K562 (cell line): ENCODE measurements around the gene SLC2A6. TPM values are rescaled to one million over a fixed set of nuclear protein-coding genes. Genes with fewer than 3 reads are reported as not detected.

Experiments used
- CREB3 ChIP-seq: fragments of 450-650 bp; conservative IDR thresholded peaks from 2 replicates; pipeline ENCODE4 v1.6.1; 2016; ENCODE audit warnings: missing genetic modification characterization, low read depth, mild to moderate bottlenecking, missing compliant biosample characterization, moderate library complexity
- KAT2B ChIP-seq: IDR thresholded peaks from one replicate; pipeline ENCODE4 v1.6.1; 2012; ENCODE audit warnings: low read depth, mild to moderate bottlenecking, control low read depth, inconsistent platforms, low read length, moderate library complexity
- REST ChIP-seq, 2 experiments: fragments of 450-650 bp; formaldehyde crosslinking in 1 of 2; IDR thresholded peaks; 2 replicates each; pipeline versions ENCODE4 v1.4.0 to v1.6.1; 2014 to 2020; ENCODE audit warnings: mild to moderate bottlenecking in 2 of 2, borderline replicate concordance in 1 of 2, low read depth in 1 of 2
- polyA plus RNA-seq, 8 experiments: library from polyadenylated mRNA; depleted of rRNA in 4 of 8; stranded (reverse) in 5 of 8; unstranded in 3 of 8; fragments of >200 nt; fragmentation: Nextera tagmentation in 2 of 8; fragmentation: Illumina TruSeq in 1 of 8; extraction: Ambion mirVana in 2 of 8; extraction: Trizol in 1 of 8; gene quantifications; 2 replicates each; pipeline versions ENCODE4 v1.2.1 to v1.2.3, GENCODE V29; 2011 to 2014; ENCODE audit warnings: inconsistent platforms in 1 of 8, missing spikeins in 1 of 8
- total RNA-seq, 7 experiments: library from RNA; depleted of rRNA in 6 of 7; stranded (reverse); fragments of >200 nt in 6 of 7; fragmentation: Illumina TruSeq in 2 of 7; extraction: Trizol in 2 of 7; gene quantifications; 2 replicates each; pipeline versions ENCODE4 v1.2.1 to v1.2.3, GENCODE V29; 2011 to 2021; ENCODE audit warnings: low replicate concordance in 1 of 7

SLC2A6 gene
- total and polyA plus RNA-seq, 9 of the 15 experiments (the other 6 are each of a cell fraction or from before 2014, with no cell fraction given) = 0.04 to 0.38 (median 0.09) TPM; not detected in 3

DNA sequence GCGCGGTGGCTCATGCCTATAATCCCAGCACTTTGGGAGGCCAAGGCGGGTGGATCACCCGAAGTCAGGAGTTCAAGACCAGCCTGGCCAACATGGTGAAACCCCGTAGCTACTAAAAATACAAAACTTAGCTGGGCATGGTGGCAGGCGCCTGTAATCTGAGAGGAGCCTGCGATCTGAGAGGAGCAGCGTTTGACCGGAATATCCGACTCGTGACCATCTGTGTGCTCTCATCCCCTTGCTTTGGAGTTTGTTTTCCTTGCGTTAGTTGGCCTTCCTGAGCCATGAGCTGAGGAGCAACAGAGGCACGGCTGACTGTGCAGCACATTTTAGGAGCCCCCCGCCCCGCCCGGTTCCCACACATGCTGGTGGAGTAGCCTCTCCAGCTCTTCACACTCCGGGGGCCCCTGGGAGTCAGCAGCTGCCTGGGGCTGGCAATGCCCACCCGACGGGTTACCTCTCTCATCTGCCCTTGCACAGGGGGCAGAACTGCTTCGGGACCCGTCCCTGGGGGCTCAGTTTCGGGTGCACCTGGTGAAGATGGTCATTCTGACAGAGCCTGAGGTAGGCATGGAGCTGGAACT, 53.8 kb downstream of the SLC2A6 start (continued):
- TF ChIP-seq CREB3 (tag) (no peak), KAT2B (no peak), REST (IDR thresholded peaks at IDR 0.05; ENCODE audit: borderline replicate concordance) (no peak), REST (CRISPR knock-in tag; IDR thresholded peaks at IDR 0.05; ENCODE audit: low read depth) (no peak)
- TF ChIP-seq, all 486 proteins: peak for 0
